ENCODE results near the gene TTF2. TPM values are rescaled to one million over a fixed set of nuclear protein-coding genes. Genes with fewer than 3 reads are reported as not detected.
"Not testable (repeated sequence)": the region's sequence is repeated elsewhere in the genome, so short reads cannot be mapped to it uniquely, and the experiment has no call there.

TTF2 gene
- total RNA-seq, 2 donors from 2014 or later = 6.9 to 9.0 TPM

DNA sequence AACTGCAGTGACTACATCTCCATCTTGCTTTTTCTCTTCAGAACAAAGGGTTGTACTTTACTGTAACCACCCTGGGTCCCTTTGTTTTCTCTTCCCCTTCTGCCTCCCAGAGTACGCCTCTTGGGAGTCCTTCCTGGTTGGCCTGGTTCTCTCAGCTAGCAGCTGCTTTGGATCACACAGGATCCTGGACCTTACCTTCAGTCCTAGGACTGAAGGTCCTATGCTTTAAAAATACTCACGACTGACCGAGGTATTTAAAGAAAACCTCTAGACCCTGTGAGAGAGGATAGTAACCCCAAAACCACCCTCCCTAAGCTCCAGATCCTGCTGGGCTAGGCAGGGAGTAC is 56.6 kb downstream of the TTF2 start:
- no peak overlapping the region for H3K4me3 ChIP-seq
- no peaks in the 10 kb centered on the region for H3K27me3 ChIP-seq
- TF ChIP-seq CTCF (IDR thresholded peaks at IDR 0.05) = no peak
- peaks cover 33% of the 10 kb centered on the region for H3K36me3 ChIP-seq
- no peak for DNase-seq (ENCODE audit: low spot score)
- H3K4me1 ChIP-seq = peaks cover 0 to 19% of the 10 kb centered on the region in 2 donors
- H3K27ac ChIP-seq = no peak overlapping the region
- no peaks in the 10 kb centered on the region for H3K9me3 ChIP-seq

GRCh38 chr1:117117697-117118096 is 57.6 kb downstream of the TTF2 start:
- no peak for TF ChIP-seq CTCF (IDR thresholded peaks at IDR 0.05)
- Histone ChIP-seq H3K4me1 (peaks cover 0 to 25% of the 10 kb centered on the region in 2 donors), H3K27me3 (no peaks in the 10 kb centered on the region), H3K9me3 (no peaks in the 10 kb centered on the region), H3K36me3 (peaks cover 25% of the 10 kb centered on the region), H3K27ac (peak overlapping the region in 1 of 2 donors; percentile 29), H3K4me3 (no peak overlapping the region)
- no peak for DNase-seq (ENCODE audit: low spot score)

- peaks cover 22% of the 10 kb centered on the region for H3K36me3 ChIP-seq
- H3K27ac ChIP-seq = no peak overlapping the region
- peaks cover 0 to 25% of the 10 kb centered on the region in 2 donors for H3K4me1 ChIP-seq
- DNase-seq (ENCODE audit: low spot score) = no peak
- H3K9me3 ChIP-seq = no peaks in the 10 kb centered on the region
- no peak for TF ChIP-seq CTCF (IDR thresholded peaks at IDR 0.05)
- H3K27me3 ChIP-seq = no peaks in the 10 kb centered on the region
- no peak overlapping the region for H3K4me3 ChIP-seq
These were observed 58.0 kb downstream of the TTF2 start for GRCh38 chr1:117118137-117118536.

- Histone ChIP-seq H3K36me3 (peaks cover 12% of the 10 kb centered on the region), H3K27ac (peak overlapping the region; percentile 94), H3K4me1 (peaks cover 0 to 25% of the 10 kb centered on the region in 2 donors)
- DNase-seq (ENCODE audit: low spot score); H3K9me3 ChIP-seq; H3K4me3 ChIP-seq; H3K27me3 ChIP-seq: not testable (repeated sequence)
These were observed 59.0 kb downstream of the TTF2 start for GRCh38 chr1:117119144-117119543.

GRCh38 chr1:117120774-117121588 is 60.9 kb downstream of the TTF2 start:
- no peaks in the 10 kb centered on the region for H3K9me3 ChIP-seq

More at GRCh38 chr1:117120774-117121588, 60.9 kb downstream of the TTF2 start:
- peak overlapping the region; percentile 54 to 75 for H3K4me3 ChIP-seq
- no peak for TF ChIP-seq CTCF (IDR thresholded peaks at IDR 0.05)
- H3K4me1 ChIP-seq = peaks cover 0 to 25% of the 10 kb centered on the region in 2 donors
- DNase-seq (ENCODE audit: low spot score) = no peak
- peak overlapping the region; percentile 94 for H3K27ac ChIP-seq
- H3K36me3 ChIP-seq = no peaks in the 10 kb centered on the region
- no peaks in the 10 kb centered on the region for H3K27me3 ChIP-seq

Data from right atrium auricular region (tissue), 2 donors.